ENCODE results near the gene SUGCT.

SUGCT gene

DNA sequence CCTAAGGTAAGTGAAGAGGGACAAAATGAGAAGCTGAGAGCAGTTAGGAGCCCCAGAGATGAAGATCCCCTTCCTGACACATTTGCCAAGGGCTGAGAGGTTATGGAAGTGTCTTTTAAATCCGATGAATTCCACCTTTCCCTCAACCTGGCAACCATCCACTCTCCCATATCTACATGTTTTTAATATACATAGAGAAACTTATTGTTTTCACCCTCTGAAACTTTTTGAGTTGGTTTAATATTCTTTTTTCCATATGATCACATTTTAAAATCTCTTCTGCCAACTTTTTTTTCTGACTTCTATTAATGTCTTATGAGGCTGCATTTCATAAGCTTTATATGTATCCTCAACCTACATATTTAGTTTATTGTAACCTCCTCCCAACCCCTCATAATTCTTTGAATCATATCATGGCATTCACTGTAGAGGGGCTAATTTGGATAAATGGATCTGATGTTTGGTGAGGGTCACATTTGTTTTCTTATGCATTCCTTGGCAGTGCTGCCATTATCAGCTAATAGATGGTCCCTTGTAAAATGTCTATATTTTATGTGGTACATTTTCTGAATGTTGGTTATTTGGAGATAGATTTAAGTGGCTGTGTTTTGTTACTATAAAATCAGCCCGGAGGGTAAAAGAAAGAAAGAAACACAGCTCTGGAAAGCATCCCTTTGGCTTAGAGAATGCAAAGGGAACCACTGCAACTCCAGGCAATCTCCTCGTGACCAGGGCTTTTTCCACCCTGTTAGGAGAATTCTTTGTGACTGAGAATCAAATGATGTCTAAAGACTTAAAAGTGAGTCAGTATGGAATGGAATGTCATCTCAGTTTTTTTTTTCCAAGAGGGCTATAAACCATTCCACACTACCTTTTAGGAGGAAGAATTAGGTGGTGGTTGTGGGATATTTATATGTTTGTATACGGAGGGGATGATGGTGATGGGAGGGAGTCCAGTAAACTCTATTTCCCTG lies 334.4 kb downstream of the SUGCT start:
- no peak overlapping the region for H3K4me3 ChIP-seq (ENCODE audit: low read depth, low read length)
- no peaks in the 10 kb centered on the region for H3K36me3 ChIP-seq (ENCODE audit: control insufficient read depth, insufficient read depth, low read length)
- no peaks in the 10 kb centered on the region for H3K4me1 ChIP-seq (ENCODE audit: control insufficient read depth, insufficient read depth, low read length)
- no peaks in the 10 kb centered on the region for H3K9me3 ChIP-seq (ENCODE audit: control insufficient read depth, insufficient read depth, low read length)
- no peaks in the 10 kb centered on the region for H3K27me3 ChIP-seq (ENCODE audit: control insufficient read depth, insufficient read depth, low read length)
- no peak overlapping the region for H3K27ac ChIP-seq (ENCODE audit: low read depth, low read length)
- no peak overlapping the region for H3K9ac ChIP-seq (ENCODE audit: low read depth, low read length)

- Histone ChIP-seq H3K9me3 (ENCODE audit: control insufficient read depth, insufficient read depth, low read length) (no peaks in the 10 kb centered on the region), H3K27me3 (ENCODE audit: control insufficient read depth, insufficient read depth, low read length) (no peaks in the 10 kb centered on the region), H3K36me3 (ENCODE audit: control insufficient read depth, insufficient read depth, low read length) (no peaks in the 10 kb centered on the region), H3K9ac (ENCODE audit: low read depth, low read length) (no peak overlapping the region), H3K27ac (ENCODE audit: low read depth, low read length) (no peak overlapping the region), H3K4me1 (ENCODE audit: control insufficient read depth, insufficient read depth, low read length) (no peaks in the 10 kb centered on the region), H3K4me3 (ENCODE audit: low read depth, low read length) (no peak overlapping the region)
These were observed 335.3 kb downstream of the SUGCT start for GRCh38 chr7:40470091-40470592.

GRCh38 chr7:40470817-40471216 lies 336.0 kb downstream of the SUGCT start:
- no peak overlapping the region for H3K4me3 ChIP-seq (ENCODE audit: low read depth, low read length)
- no peak overlapping the region for H3K27ac ChIP-seq (ENCODE audit: low read depth, low read length)

DNA sequence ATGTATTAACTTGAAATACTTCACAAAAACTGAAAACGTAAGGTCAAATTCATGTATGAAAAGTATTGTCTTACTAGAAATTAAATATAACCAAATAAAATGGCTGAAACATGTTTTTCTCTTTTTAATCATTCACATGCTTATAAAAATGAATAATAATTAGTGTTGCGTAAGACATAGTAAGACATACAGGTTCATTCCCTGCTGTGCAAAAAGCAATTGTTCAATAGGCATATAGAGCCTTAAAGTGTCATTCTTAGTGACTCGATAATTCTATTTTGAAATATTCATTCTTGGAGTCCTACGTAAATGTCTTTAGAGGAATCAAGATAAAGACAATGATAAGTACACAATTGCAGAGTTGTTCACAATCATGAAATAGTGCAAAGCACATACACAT lies 337.1 kb downstream of the SUGCT start:
- no peaks in the 10 kb centered on the region for H3K9me3 ChIP-seq (ENCODE audit: control insufficient read depth, insufficient read depth, low read length)
- no peak overlapping the region for H3K4me3 ChIP-seq (ENCODE audit: low read depth, low read length)
- no peaks in the 10 kb centered on the region for H3K27me3 ChIP-seq (ENCODE audit: control insufficient read depth, insufficient read depth, low read length)
- H3K9ac ChIP-seq (ENCODE audit: low read depth, low read length), result no peak overlapping the region
- H3K4me1 ChIP-seq (ENCODE audit: control insufficient read depth, insufficient read depth, low read length), result no peaks in the 10 kb centered on the region
- no peaks in the 10 kb centered on the region for H3K36me3 ChIP-seq (ENCODE audit: control insufficient read depth, insufficient read depth, low read length)
- H3K27ac ChIP-seq (ENCODE audit: low read depth, low read length), result no peak overlapping the region

More at GRCh38 chr7:40470817-40471216, 336.0 kb downstream of the SUGCT start:
- H3K4me1 ChIP-seq (ENCODE audit: control insufficient read depth, insufficient read depth, low read length), result no peaks in the 10 kb centered on the region
- H3K27me3 ChIP-seq (ENCODE audit: control insufficient read depth, insufficient read depth, low read length), result no peaks in the 10 kb centered on the region
- H3K9ac ChIP-seq (ENCODE audit: low read depth, low read length), result no peak overlapping the region
- H3K36me3 ChIP-seq (ENCODE audit: control insufficient read depth, insufficient read depth, low read length), result no peaks in the 10 kb centered on the region
- H3K9me3 ChIP-seq (ENCODE audit: control insufficient read depth, insufficient read depth, low read length), result no peaks in the 10 kb centered on the region

DNA sequence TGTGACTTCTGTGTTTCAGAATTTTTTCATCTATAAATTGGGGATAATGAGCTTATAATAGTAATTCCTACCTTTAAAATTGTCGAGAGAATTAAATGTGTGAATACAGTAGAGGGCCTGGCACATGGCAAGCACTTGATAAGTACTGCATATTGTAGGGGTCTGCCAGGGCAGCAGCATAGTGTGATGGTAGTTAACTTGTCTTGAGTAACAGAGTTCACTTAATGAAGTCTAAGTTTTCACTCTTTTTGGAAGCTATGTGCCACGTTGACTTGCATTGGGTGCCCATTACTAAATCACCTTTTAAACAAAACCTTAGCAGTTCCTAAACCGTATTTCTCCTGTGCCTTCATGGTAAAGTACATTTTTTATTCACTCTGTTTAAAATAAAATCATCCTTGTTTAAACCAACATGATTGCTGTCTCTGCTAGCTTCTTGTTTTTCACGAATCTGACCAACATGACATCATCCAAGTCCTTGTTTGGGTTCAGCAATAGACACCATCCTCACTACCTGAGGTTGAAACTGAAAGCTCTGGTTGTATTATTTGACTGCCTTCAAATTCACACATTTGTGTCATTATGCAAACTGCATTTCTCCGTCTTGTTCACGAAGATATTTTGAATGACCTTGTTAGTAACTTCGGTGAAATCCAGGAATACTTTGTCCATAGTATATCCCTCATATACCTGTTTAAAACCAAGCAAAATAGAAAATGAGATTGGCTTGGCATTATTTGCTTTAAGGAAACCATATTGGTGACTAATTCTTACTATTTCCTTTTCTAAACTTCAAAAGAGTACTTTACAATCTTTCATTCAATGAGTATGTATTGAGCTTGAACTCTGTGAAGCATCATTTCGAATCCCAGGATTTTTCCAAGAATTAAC lies 340.2 kb downstream of the SUGCT start:
- H3K9ac ChIP-seq (ENCODE audit: low read depth, low read length), result no peak overlapping the region
- no peaks in the 10 kb centered on the region for H3K4me1 ChIP-seq (ENCODE audit: control insufficient read depth, insufficient read depth, low read length)
- no peaks in the 10 kb centered on the region for H3K27me3 ChIP-seq (ENCODE audit: control insufficient read depth, insufficient read depth, low read length)
- no peak overlapping the region for H3K4me3 ChIP-seq (ENCODE audit: low read depth, low read length)
- H3K9me3 ChIP-seq (ENCODE audit: control insufficient read depth, insufficient read depth, low read length), result no peaks in the 10 kb centered on the region
- no peaks in the 10 kb centered on the region for H3K36me3 ChIP-seq (ENCODE audit: control insufficient read depth, insufficient read depth, low read length)
- H3K27ac ChIP-seq (ENCODE audit: low read depth, low read length), result no peak overlapping the region

GRCh38 chr7:40475681-40475982 lies 340.8 kb downstream of the SUGCT start:
- no peaks in the 10 kb centered on the region for H3K9me3 ChIP-seq (ENCODE audit: control insufficient read depth, insufficient read depth, low read length)
- no peaks in the 10 kb centered on the region for H3K36me3 ChIP-seq (ENCODE audit: control insufficient read depth, insufficient read depth, low read length)
- no peak overlapping the region for H3K27ac ChIP-seq (ENCODE audit: low read depth, low read length)
- no peak overlapping the region for H3K4me3 ChIP-seq (ENCODE audit: low read depth, low read length)
- no peaks in the 10 kb centered on the region for H3K27me3 ChIP-seq (ENCODE audit: control insufficient read depth, insufficient read depth, low read length)
- no peak overlapping the region for H3K9ac ChIP-seq (ENCODE audit: low read depth, low read length)
- no peaks in the 10 kb centered on the region for H3K4me1 ChIP-seq (ENCODE audit: control insufficient read depth, insufficient read depth, low read length)

GRCh38 chr7:40477094-40477493 lies 342.3 kb downstream of the SUGCT start:
- Histone ChIP-seq H3K9ac (ENCODE audit: low read depth, low read length) (no peak overlapping the region), H3K4me1 (ENCODE audit: control insufficient read depth, insufficient read depth, low read length) (no peaks in the 10 kb centered on the region), H3K9me3 (ENCODE audit: control insufficient read depth, insufficient read depth, low read length) (no peaks in the 10 kb centered on the region), H3K36me3 (ENCODE audit: control insufficient read depth, insufficient read depth, low read length) (no peaks in the 10 kb centered on the region), H3K27ac (ENCODE audit: low read depth, low read length) (no peak overlapping the region), H3K4me3 (ENCODE audit: low read depth, low read length) (no peak overlapping the region), H3K27me3 (ENCODE audit: control insufficient read depth, insufficient read depth, low read length) (no peaks in the 10 kb centered on the region)

DNA sequence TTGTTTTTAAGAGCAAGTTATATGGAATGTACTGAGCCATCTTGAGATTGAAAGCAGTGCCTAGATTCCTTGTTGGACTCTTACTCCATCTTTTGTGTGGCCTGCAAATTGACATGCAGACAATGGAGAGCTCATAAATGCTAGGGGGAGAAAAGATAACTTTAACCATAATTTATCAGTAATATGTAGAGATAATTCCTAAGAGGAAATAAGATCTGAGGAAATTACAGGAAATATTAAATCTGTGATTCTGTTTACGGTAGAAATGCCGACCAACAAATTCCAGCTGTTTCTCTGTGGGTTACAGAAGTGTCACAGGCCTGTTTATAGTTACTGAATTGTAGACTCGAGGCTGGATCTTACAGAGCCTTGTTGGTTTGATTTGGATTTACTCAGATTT lies 348.0 kb downstream of the SUGCT start:
- Histone ChIP-seq H3K27me3 (ENCODE audit: control insufficient read depth, insufficient read depth, low read length) (no peaks in the 10 kb centered on the region), H3K36me3 (ENCODE audit: control insufficient read depth, insufficient read depth, low read length) (no peaks in the 10 kb centered on the region), H3K4me3 (ENCODE audit: low read depth, low read length) (no peak overlapping the region), H3K27ac (ENCODE audit: low read depth, low read length) (no peak overlapping the region), H3K9ac (ENCODE audit: low read depth, low read length) (no peak overlapping the region), H3K4me1 (ENCODE audit: control insufficient read depth, insufficient read depth, low read length) (no peaks in the 10 kb centered on the region), H3K9me3 (ENCODE audit: control insufficient read depth, insufficient read depth, low read length) (no peaks in the 10 kb centered on the region)

DNA sequence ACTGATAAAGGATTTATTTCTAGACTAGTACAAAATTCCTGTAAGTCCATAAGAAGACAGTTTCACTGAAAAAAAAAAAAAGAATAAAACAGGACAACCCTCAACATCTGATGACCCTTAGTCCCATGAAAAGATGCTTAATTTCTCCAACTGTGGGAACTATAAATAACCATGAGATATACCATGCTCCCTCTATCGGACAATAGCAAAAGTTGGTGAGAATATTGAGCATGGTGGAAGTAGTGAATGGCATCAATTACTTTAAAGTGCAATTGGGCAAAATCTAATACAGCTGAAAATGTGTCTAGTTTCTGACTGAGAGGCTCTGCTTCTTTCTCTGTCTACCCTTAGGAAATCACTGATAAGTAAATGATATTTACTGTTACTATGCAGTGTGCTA lies 348.8 kb downstream of the SUGCT start:
- no peaks in the 10 kb centered on the region for H3K9me3 ChIP-seq (ENCODE audit: control insufficient read depth, insufficient read depth, low read length)
- no peaks in the 10 kb centered on the region for H3K36me3 ChIP-seq (ENCODE audit: control insufficient read depth, insufficient read depth, low read length)
- no peaks in the 10 kb centered on the region for H3K4me1 ChIP-seq (ENCODE audit: control insufficient read depth, insufficient read depth, low read length)
- H3K27me3 ChIP-seq (ENCODE audit: control insufficient read depth, insufficient read depth, low read length), result no peaks in the 10 kb centered on the region
- H3K27ac ChIP-seq (ENCODE audit: low read depth, low read length), result no peak overlapping the region
- H3K9ac ChIP-seq (ENCODE audit: low read depth, low read length), result no peak overlapping the region
- no peak overlapping the region for H3K4me3 ChIP-seq (ENCODE audit: low read depth, low read length)

DNA sequence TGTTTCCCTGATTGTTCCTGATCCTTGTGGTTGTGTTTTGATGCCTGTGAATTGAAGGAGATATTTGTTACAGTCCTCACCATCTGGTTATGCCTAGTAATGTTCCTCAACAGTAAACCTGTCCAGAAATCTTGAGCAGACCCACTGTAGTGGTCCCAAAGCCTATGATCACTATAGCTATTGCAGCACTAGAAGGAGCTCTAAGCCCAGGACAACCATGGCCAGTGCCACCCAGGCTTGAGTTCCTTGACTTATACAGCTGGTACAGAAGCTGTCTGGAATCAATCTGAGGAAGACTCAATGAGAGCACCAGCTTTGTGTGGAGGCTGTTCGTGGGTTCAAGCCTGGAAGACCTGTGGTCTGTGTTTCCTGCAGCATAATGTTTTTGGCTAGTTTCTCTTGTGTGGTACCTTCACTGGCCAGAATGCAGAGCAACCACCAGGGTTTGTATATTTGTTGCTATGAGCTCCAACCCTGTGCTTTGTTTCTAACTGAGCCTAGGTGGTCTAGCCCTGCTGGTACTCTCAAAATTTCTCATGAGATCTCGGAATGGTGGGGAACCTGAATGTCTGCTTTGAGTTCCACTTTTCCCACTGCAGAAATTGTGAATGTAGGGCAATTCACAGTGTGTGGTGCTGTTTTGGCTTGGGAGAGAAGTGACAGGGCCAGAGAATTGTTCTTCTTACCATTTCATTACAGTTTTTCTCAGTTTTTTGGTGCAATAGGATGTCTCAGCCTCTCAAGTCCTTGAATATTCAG lies 355.2 kb downstream of the SUGCT start:
- Histone ChIP-seq H3K27ac (ENCODE audit: low read depth, low read length) (no peak overlapping the region), H3K4me1 (ENCODE audit: control insufficient read depth, insufficient read depth, low read length) (no peaks in the 10 kb centered on the region), H3K9me3 (ENCODE audit: control insufficient read depth, insufficient read depth, low read length) (no peaks in the 10 kb centered on the region), H3K36me3 (ENCODE audit: control insufficient read depth, insufficient read depth, low read length) (no peaks in the 10 kb centered on the region), H3K9ac (ENCODE audit: low read depth, low read length) (no peak overlapping the region), H3K27me3 (ENCODE audit: control insufficient read depth, insufficient read depth, low read length) (no peaks in the 10 kb centered on the region), H3K4me3 (ENCODE audit: low read depth, low read length) (no peak overlapping the region)
